Astrocyte (in vitro differentiated cells and primary cell): ENCODE data around the gene NDUFS8. TPM values are rescaled to one million over a fixed set of nuclear protein-coding genes. Genes with fewer than 3 reads are reported as not detected.

Experiments used
- DNase-seq: peaks from one replicate; pipeline ENCODE4 v3.0.0-alpha.2; 2010; ENCODE audit warnings: low read depth
- FAIRE-seq: peaks from 2 replicates; lab custom pipeline; 2011; peaks lifted over from hg19 to GRCh38; lab: Jason Lieb, UNC
- H2AFZ ChIP-seq: 2 replicates; pipeline ENCODE4 v1.6.0; 2012; ENCODE audit warnings: low read depth, low read length, inconsistent platforms
- H3K27ac ChIP-seq: 2 replicates; pipeline ENCODE4 v1.5.1; 2011; ENCODE audit warnings: low read depth, low read length, inconsistent platforms
- H3K27me3 ChIP-seq: 2 replicates; pipeline ENCODE4 v1.6.0; 2011; ENCODE audit warnings: low read length, inconsistent platforms; ENCODE audit not compliant: insufficient read depth
- H3K36me3 ChIP-seq: 2 replicates; pipeline ENCODE4 v1.5.1; 2011; ENCODE audit warnings: low read length, inconsistent platforms; ENCODE audit not compliant: insufficient read depth
- H3K4me1 ChIP-seq: 2 replicates; pipeline ENCODE4 v1.5.1; 2011; ENCODE audit warnings: low read length, inconsistent platforms; ENCODE audit not compliant: insufficient read depth
- H3K4me2 ChIP-seq: 2 replicates; pipeline ENCODE4 v1.6.0; 2012; ENCODE audit warnings: low read length, inconsistent platforms
- H3K4me3 ChIP-seq: 2 replicates; pipeline ENCODE4 v1.5.1; 2011; ENCODE audit warnings: low read depth, mild to moderate bottlenecking, low read length, inconsistent platforms; ENCODE audit not compliant: insufficient read depth
- H3K79me2 ChIP-seq: 2 replicates; pipeline ENCODE4 v1.6.0; 2012; ENCODE audit warnings: mild to moderate bottlenecking, low read length, inconsistent platforms; ENCODE audit not compliant: insufficient read depth
- H3K9ac ChIP-seq: 2 replicates; pipeline ENCODE4 v1.6.0; 2012; ENCODE audit warnings: mild to moderate bottlenecking, low read length, inconsistent platforms
- H3K9me3 ChIP-seq: 2 replicates; pipeline ENCODE4 v1.5.1; 2012; ENCODE audit warnings: low read depth, mild to moderate bottlenecking, low read length, inconsistent platforms; ENCODE audit not compliant: insufficient read depth
- H4K20me1 ChIP-seq: 2 replicates; pipeline ENCODE4 v1.6.0; 2012; ENCODE audit warnings: low read length, inconsistent platforms; ENCODE audit not compliant: insufficient read depth
- H3K27ac Mint-ChIP-seq: one replicate; pipeline ENCODE4 v1.8.0; 2021; ENCODE audit warnings: mild to moderate bottlenecking, mixed read lengths; ENCODE audit not compliant: unreplicated experiment
- H3K27me3 Mint-ChIP-seq: one replicate; pipeline ENCODE4 v1.8.0; 2021; ENCODE audit warnings: low read depth, mixed read lengths; ENCODE audit not compliant: unreplicated experiment
- H3K36me3 Mint-ChIP-seq: one replicate; pipeline ENCODE4 v1.8.0; 2021; ENCODE audit warnings: low read depth, mixed read lengths; ENCODE audit not compliant: unreplicated experiment
- H3K4me1 Mint-ChIP-seq: one replicate; pipeline ENCODE4 v1.8.0; 2021; ENCODE audit warnings: low read depth, mixed read lengths; ENCODE audit not compliant: unreplicated experiment
- H3K4me3 Mint-ChIP-seq: one replicate; pipeline ENCODE4 v1.8.0; 2021; ENCODE audit warnings: mild to moderate bottlenecking, moderate library complexity, mixed read lengths; ENCODE audit not compliant: unreplicated experiment
- H3K9me3 Mint-ChIP-seq: one replicate; pipeline ENCODE4 v1.8.0; 2021; ENCODE audit warnings: mild to moderate bottlenecking, mixed read lengths; ENCODE audit not compliant: unreplicated experiment
- CTCF ChIP-seq: IDR thresholded peaks from 2 replicates; pipeline ENCODE4 v1.5.1; 2011; ENCODE audit warnings: low read depth, mild to moderate bottlenecking, inconsistent platforms, low read length, moderate library complexity; ENCODE audit not compliant: insufficient read depth
- EZH2 ChIP-seq: IDR thresholded peaks from 2 replicates; pipeline ENCODE4 v1.6.1; 2012; ENCODE audit warnings: mild to moderate bottlenecking, low read length, inconsistent platforms; ENCODE audit not compliant: insufficient read depth
- total RNA-seq: library from RNA; stranded (reverse); gene quantifications from 2 replicates; pipeline ENCODE4 v1.2.1, GENCODE V29; 2021

The NDUFS8 gene
- total RNA-seq, 1 donor from 2014 or later = 159 TPM

GRCh38 chr11:68080860-68081259 is 50.4 kb downstream of the NDUFS8 start:
- no peak overlapping the region for H2AFZ ChIP-seq
- no peaks in the 10 kb centered on the region for H3K9me3 ChIP-seq
- H3K79me2 ChIP-seq = no peaks in the 10 kb centered on the region
- no peak overlapping the region for H3K4me2 ChIP-seq
- peaks cover 20% of the 10 kb centered on the region for H3K36me3 Mint-ChIP-seq
- H3K36me3 ChIP-seq = no peaks in the 10 kb centered on the region
- no peak overlapping the region for H3K4me3 Mint-ChIP-seq
- H3K27ac ChIP-seq = no peak overlapping the region
- no peaks in the 10 kb centered on the region for H4K20me1 ChIP-seq
- TF ChIP-seq EZH2 = no peak
- no peak for TF ChIP-seq CTCF
- H3K9me3 Mint-ChIP-seq = no peaks in the 10 kb centered on the region
- H3K27me3 ChIP-seq = no peaks in the 10 kb centered on the region
- no peak overlapping the region for H3K4me3 ChIP-seq
- H3K4me1 Mint-ChIP-seq = peaks cover 11% of the 10 kb centered on the region
- DNase-seq (no peak), FAIRE-seq (no peak)
- no peaks in the 10 kb centered on the region for H3K4me1 ChIP-seq
- H3K9ac ChIP-seq = no peak overlapping the region
- H3K27me3 Mint-ChIP-seq = no peaks in the 10 kb centered on the region
- H3K27ac Mint-ChIP-seq = no peak overlapping the region

GRCh38 chr11:68081691-68082090 is 51.2 kb downstream of the NDUFS8 start:
- no peak overlapping the region for H3K27ac ChIP-seq
- Mint-ChIP-seq H3K4me3 (no peak overlapping the region), H3K36me3 (peaks cover 20% of the 10 kb centered on the region), H3K4me1 (peaks cover 11% of the 10 kb centered on the region), H3K9me3 (no peaks in the 10 kb centered on the region), H3K27me3 (no peaks in the 10 kb centered on the region), H3K27ac (peak overlapping the region; percentile 11)
- no peak overlapping the region for H3K4me2 ChIP-seq
- no peaks in the 10 kb centered on the region for H4K20me1 ChIP-seq
- no peaks in the 10 kb centered on the region for H3K79me2 ChIP-seq
- H3K9ac ChIP-seq = no peak overlapping the region
- no peak for FAIRE-seq
- peak; percentile 36 for DNase-seq
- no peaks in the 10 kb centered on the region for H3K9me3 ChIP-seq
- no peaks in the 10 kb centered on the region for H3K4me1 ChIP-seq
- H3K36me3 ChIP-seq = no peaks in the 10 kb centered on the region
- no peak overlapping the region for H3K4me3 ChIP-seq
- TF ChIP-seq CTCF (no peak), EZH2 (no peak)
- no peaks in the 10 kb centered on the region for H3K27me3 ChIP-seq
- no peak overlapping the region for H2AFZ ChIP-seq

- Histone ChIP-seq H3K4me1 (no peaks in the 10 kb centered on the region), H3K27ac (no peak overlapping the region), H3K9me3 (no peaks in the 10 kb centered on the region), H2AFZ (no peak overlapping the region), H3K4me3 (no peak overlapping the region), H3K79me2 (no peaks in the 10 kb centered on the region), H4K20me1 (no peaks in the 10 kb centered on the region), H3K4me2 (no peak overlapping the region), H3K9ac (no peak overlapping the region), H3K27me3 (no peaks in the 10 kb centered on the region), H3K36me3 (no peaks in the 10 kb centered on the region)
- Mint-ChIP-seq H3K4me1 (peaks cover 11% of the 10 kb centered on the region), H3K27ac (no peak overlapping the region), H3K9me3 (no peaks in the 10 kb centered on the region), H3K4me3 (no peak overlapping the region), H3K27me3 (no peaks in the 10 kb centered on the region), H3K36me3 (peaks cover 19% of the 10 kb centered on the region)
- TF ChIP-seq CTCF = no peak
- TF ChIP-seq EZH2 = no peak
- FAIRE-seq (no peak), DNase-seq (no peak)
Observed at GRCh38 chr11:68082481-68082880, 52.0 kb downstream of the NDUFS8 start.
